Stimulated activated effector memory CD8-positive, alpha-beta T cell treated with anti-CD3 and anti-CD28 coated beads, Interleukin-12 subunit alpha, Interleukin-12 subunit beta, amount 100 ng/mL, for 72 hours (primary cell): ENCODE data around the gene GPR63.

Source experiments
- ATAC-seq: fragments of 150-1000 bp; cut with Tn5 transposase; 2 replicates; pipeline ENCODE4 v1.10.0; 2021
- DNase-seq, 2 donors: peaks; one replicate each; pipeline ENCODE4 v3.0.0; 2021 to 2022; ENCODE audit warnings: low spot score in 2 of 2
- H3K27ac Mint-ChIP-seq: one replicate; pipeline ENCODE4 v1.8.0; 2022; ENCODE audit warnings: mild to moderate bottlenecking, mixed read lengths
- H3K36me3 Mint-ChIP-seq: one replicate; pipeline ENCODE4 v1.8.0; 2022; ENCODE audit warnings: mild to moderate bottlenecking, mixed read lengths
- H3K4me1 Mint-ChIP-seq: one replicate; pipeline ENCODE4 v1.8.0; 2022; ENCODE audit warnings: mixed read lengths
- H3K4me3 Mint-ChIP-seq: one replicate; pipeline ENCODE4 v1.8.0; 2022; ENCODE audit warnings: mild to moderate bottlenecking, mixed read lengths
- H3K9me3 Mint-ChIP-seq: one replicate; pipeline ENCODE4 v1.8.0; 2022; ENCODE audit warnings: mixed read lengths

The GPR63 gene

GRCh38 chr6:96792561-96793190 is 44.6 kb downstream of the GPR63 start:
- no peak for ATAC-seq
- DNase-seq, result no peak
- Mint-ChIP-seq H3K4me1 (no peaks in the 10 kb centered on the region), H3K27ac (no peak overlapping the region), H3K36me3 (no peaks in the 10 kb centered on the region), H3K9me3 (no peaks in the 10 kb centered on the region), H3K4me3 (no peak overlapping the region)

- Mint-ChIP-seq H3K9me3 (no peaks in the 10 kb centered on the region), H3K4me1 (no peaks in the 10 kb centered on the region), H3K4me3 (no peak overlapping the region), H3K36me3 (no peaks in the 10 kb centered on the region), H3K27ac (no peak overlapping the region)
- DNase-seq, result no peak
- ATAC-seq, result no peak
These were observed 47.4 kb downstream of the GPR63 start for GRCh38 chr6:96789871-96790270.

DNA sequence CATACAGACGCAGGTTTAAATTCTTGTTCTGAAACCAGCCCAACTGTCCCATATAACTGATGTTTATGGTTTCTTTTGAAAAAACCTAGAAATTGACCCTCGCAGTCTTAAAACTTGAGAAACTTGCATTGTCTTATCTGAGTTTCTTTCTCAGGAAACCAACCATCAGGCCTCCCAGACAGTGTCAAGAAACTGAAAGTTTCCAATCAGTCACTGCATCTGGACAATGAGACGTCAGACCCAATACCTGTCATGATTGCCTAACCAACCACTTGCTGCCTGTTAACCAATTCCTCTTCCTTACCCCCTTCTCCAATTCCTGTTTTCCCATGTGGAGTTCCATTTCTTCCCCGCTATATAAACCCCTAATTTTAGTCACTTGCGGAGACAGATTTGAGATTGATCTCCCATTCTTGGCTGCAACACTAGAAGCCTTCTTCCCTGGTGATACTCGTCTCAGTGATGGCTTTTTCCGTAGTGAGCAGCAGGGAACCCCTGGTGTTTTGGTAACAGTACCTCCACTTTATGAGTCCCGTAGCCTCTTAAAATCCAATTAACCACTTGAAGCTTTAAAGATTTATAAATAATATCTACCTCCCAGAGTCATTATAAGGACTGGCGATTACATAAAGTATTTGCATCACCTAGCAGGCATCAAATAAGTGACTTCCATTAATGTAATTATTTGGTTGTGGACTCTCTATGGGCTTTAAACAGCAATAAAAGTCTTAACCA is 49.3 kb downstream of the GPR63 start:
- H3K9me3 Mint-ChIP-seq, result no peaks in the 10 kb centered on the region

DNA sequence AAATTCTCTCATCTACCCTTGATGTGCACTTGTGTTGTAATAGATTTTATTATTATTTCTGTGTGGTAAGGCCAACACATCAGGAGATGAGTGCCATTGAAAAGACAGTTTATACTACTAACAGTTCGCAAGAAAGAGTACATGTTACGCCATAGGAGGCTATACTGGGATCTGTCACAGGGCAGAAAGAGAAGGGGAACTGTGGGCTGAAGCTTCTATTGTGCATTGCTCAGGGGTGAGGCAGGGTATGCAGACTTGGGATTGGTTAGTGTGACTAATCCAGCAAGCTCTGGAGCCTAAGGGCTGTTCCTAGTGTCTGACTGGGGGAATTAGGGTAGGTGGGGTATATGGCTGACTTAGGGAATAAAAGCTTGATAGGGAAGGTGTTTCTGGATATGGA is 50.9 kb downstream of the GPR63 start:
- Mint-ChIP-seq H3K36me3 (no peaks in the 10 kb centered on the region), H3K9me3 (no peaks in the 10 kb centered on the region), H3K27ac (no peak overlapping the region), H3K4me1 (no peaks in the 10 kb centered on the region), H3K4me3 (no peak overlapping the region)
- DNase-seq (no peak), ATAC-seq (no peak)

More for the DNA sequence above, 49.3 kb downstream of the GPR63 start:
- Mint-ChIP-seq H3K36me3 (no peaks in the 10 kb centered on the region), H3K27ac (no peak overlapping the region), H3K4me1 (no peaks in the 10 kb centered on the region), H3K4me3 (no peak overlapping the region)
- ATAC-seq, result no peak
- DNase-seq, result no peak

DNA sequence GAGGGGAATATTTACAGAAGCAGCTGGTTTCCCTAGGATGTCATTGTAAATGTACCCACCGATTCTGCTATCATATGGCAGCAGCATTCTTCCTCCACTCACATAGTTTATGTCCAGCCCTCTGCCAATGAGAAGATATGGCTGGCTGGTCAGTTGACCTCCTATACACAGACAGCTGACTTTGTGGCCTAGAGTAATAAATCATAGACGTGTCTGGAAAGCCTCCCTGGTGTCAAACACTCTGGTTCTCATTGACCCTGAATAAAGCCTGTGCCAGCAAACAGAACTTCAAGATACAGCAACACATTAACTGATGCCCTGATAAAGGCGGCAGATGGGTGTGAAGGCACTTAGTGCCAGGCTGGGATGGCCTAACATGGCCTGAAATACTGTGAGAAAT is 52.6 kb downstream of the GPR63 start:
- Mint-ChIP-seq H3K36me3 (no peaks in the 10 kb centered on the region), H3K4me3 (no peak overlapping the region), H3K9me3 (no peaks in the 10 kb centered on the region), H3K4me1 (no peaks in the 10 kb centered on the region), H3K27ac (no peak overlapping the region)
- DNase-seq (no peak), ATAC-seq (peak; percentile 29)

GRCh38 chr6:96783307-96783706 is 54.0 kb downstream of the GPR63 start:
- no peak overlapping the region for H3K4me3 Mint-ChIP-seq
- DNase-seq, result no peak
- no peak overlapping the region for H3K27ac Mint-ChIP-seq
- H3K9me3 Mint-ChIP-seq, result no peaks in the 10 kb centered on the region
- H3K36me3 Mint-ChIP-seq, result no peaks in the 10 kb centered on the region
- no peak for ATAC-seq
- no peaks in the 10 kb centered on the region for H3K4me1 Mint-ChIP-seq

GRCh38 chr6:96781557-96781956 is 55.7 kb downstream of the GPR63 start:
- H3K27ac Mint-ChIP-seq, result no peak overlapping the region
- no peak overlapping the region for H3K4me3 Mint-ChIP-seq
- DNase-seq (no peak), ATAC-seq (no peak)
- no peaks in the 10 kb centered on the region for H3K4me1 Mint-ChIP-seq
- H3K9me3 Mint-ChIP-seq, result no peaks in the 10 kb centered on the region
- H3K36me3 Mint-ChIP-seq, result no peaks in the 10 kb centered on the region

DNA sequence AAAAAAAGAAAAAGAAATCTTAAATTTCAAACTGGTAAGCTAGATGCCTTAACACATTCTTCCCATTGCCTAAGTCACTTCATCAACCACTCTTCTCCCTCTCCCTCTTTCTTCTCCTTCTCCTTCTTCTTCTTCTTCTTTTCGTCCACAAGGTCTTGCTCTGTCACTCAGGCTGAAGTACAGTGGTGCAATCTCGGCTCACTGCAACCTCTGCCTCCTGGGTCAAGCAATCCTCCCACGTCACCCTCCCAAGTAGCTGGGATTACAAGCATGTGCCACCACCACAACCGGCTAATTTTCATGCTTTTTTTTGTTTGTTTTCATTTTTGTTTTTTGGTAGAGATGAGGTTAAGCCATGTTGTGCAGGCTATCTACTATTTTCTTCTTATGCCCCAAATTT is 60.2 kb downstream of the GPR63 start:
- DNase-seq, result no peak
- Mint-ChIP-seq H3K4me1 (no peaks in the 10 kb centered on the region), H3K4me3 (no peak overlapping the region), H3K9me3 (no peaks in the 10 kb centered on the region), H3K27ac (no peak overlapping the region), H3K36me3 (no peaks in the 10 kb centered on the region)
- ATAC-seq, result no peak

- no peak for DNase-seq
- Mint-ChIP-seq H3K9me3 (no peaks in the 10 kb centered on the region), H3K36me3 (no peaks in the 10 kb centered on the region), H3K4me3 (no peak overlapping the region), H3K27ac (no peak overlapping the region), H3K4me1 (no peaks in the 10 kb centered on the region)
- no peak for ATAC-seq
These were observed 61.4 kb downstream of the GPR63 start for GRCh38 chr6:96775727-96776400.

GRCh38 chr6:96766769-96767168 is 70.5 kb downstream of the GPR63 start:
- ATAC-seq, result peak; percentile 86
- Mint-ChIP-seq H3K4me1 (no peaks in the 10 kb centered on the region), H3K9me3 (peaks cover 8% of the 10 kb centered on the region), H3K36me3 (no peaks in the 10 kb centered on the region), H3K4me3 (no peak overlapping the region), H3K27ac (no peak overlapping the region)
- no peak for DNase-seq

- no peak overlapping the region for H3K4me3 Mint-ChIP-seq
- H3K27ac Mint-ChIP-seq, result no peak overlapping the region
- ATAC-seq, result peak; percentile 29
- no peaks in the 10 kb centered on the region for H3K4me1 Mint-ChIP-seq
- DNase-seq, result no peak
- no peaks in the 10 kb centered on the region for H3K9me3 Mint-ChIP-seq
- no peaks in the 10 kb centered on the region for H3K36me3 Mint-ChIP-seq
These were observed 74.7 kb downstream of the GPR63 start for GRCh38 chr6:96762599-96762998.

GRCh38 chr6:96761794-96762193 is 75.5 kb downstream of the GPR63 start:
- no peaks in the 10 kb centered on the region for H3K9me3 Mint-ChIP-seq
- no peaks in the 10 kb centered on the region for H3K36me3 Mint-ChIP-seq
- no peaks in the 10 kb centered on the region for H3K4me1 Mint-ChIP-seq
- DNase-seq, result no peak
- ATAC-seq, result no peak
- H3K4me3 Mint-ChIP-seq, result no peak overlapping the region
- no peak overlapping the region for H3K27ac Mint-ChIP-seq

- Mint-ChIP-seq H3K4me1 (no peaks in the 10 kb centered on the region), H3K9me3 (no peaks in the 10 kb centered on the region), H3K36me3 (no peaks in the 10 kb centered on the region), H3K27ac (no peak overlapping the region), H3K4me3 (no peak overlapping the region)
- ATAC-seq, result peak; percentile 43
- DNase-seq, result no peak
These were observed 77.1 kb downstream of the GPR63 start for GRCh38 chr6:96760153-96760687.

DNA sequence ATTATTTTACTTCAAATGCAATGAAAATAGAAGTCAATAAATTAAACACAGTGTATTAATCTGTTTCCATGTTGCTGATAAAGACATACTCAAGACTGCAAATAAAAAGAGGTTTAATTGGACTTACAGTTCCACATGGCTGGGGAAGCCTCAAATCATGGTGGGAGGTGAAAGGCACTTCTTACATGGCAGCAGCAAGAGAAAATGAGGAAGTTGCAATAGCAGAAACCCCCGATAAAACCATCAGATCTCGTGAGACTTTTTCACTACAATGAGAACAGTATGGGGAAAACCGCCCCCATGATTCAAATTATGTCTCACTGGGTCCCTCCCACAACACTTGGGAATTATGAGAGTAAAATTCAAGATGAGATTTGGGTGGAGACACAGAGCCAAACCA is 82.2 kb downstream of the GPR63 start:
- H3K27ac Mint-ChIP-seq, result no peak overlapping the region
- H3K36me3 Mint-ChIP-seq, result no peaks in the 10 kb centered on the region
- ATAC-seq (no peak), DNase-seq (no peak)
- no peak overlapping the region for H3K4me3 Mint-ChIP-seq
- no peaks in the 10 kb centered on the region for H3K9me3 Mint-ChIP-seq
- no peaks in the 10 kb centered on the region for H3K4me1 Mint-ChIP-seq

DNA sequence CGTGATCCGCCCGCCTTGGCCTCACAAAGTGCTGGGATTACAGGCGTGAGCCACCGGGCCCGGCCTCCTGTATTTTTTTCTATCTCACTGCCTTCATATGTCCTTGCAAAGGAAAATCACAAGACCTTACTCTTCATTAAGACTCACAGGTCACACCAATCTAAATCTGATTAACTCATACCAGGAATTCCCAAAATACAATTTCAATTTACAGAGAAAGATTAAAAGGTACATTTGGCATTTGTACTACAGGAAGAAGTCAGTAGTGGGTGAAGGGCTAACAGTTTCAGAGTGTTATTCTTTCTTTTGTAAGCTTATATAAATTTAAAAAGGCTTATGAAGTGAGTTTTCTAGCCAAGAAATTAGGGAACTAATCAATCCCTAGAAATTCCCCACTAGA is 87.4 kb downstream of the GPR63 start:
- Mint-ChIP-seq H3K4me3 (no peak overlapping the region), H3K27ac (no peak overlapping the region), H3K4me1 (no peaks in the 10 kb centered on the region), H3K36me3 (no peaks in the 10 kb centered on the region), H3K9me3 (no peaks in the 10 kb centered on the region)
- DNase-seq (no peak), ATAC-seq (no peak)
